AG10803 (cell line): Measurements from ENCODE around the gene CROCC2.

Source experiments
- DNase-seq: peaks from one replicate; pipeline ENCODE4 v3.0.0; 2010; ENCODE audit warnings: low read depth
- H3K4me3 ChIP-seq: 2 replicates; pipeline ENCODE4 v1.5.1; 2011; ENCODE audit warnings: mild to moderate bottlenecking, low read length, control low read depth
- TF ChIP-seq, protein P1 (sequence below): conservative IDR thresholded peaks from 2 replicates; pipeline ENCODE4 v1.5.1; 2011; ENCODE audit warnings: mild to moderate bottlenecking, low read length, control low read depth, inconsistent platforms

CROCC2 gene

DNA sequence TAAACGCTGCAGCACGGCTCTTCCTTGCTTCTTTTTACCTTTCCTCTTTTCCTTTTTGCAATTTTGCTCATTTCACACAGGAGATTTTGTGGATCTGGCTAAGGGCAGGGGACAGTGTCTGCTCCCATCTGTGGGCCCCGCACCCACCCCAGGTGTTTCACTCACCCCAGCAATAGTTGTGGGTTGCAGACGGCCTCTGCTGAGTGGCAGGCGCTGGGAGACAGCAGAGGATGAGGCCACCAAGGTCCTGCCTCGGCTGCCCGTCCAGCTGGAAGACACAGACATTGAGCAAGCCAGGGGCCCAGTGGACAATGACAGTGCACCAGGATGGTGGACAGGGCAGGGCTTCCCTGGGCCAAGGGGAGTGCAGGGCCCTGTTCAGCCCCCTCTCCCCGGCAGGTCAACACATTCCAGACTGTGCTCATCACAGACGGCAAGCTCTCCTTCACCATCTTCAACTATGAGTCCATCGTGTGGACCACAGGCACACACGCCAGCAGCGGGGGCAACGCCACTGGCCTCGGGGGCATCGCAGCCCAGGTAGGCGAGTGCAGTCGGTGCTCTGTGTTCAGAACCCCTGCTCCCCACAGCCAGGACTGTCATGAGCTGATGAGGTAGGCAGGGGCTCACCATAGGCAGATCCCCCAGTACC is 127.3 kb downstream of the CROCC2 start:
- no peak for DNase-seq
- H3K4me3 ChIP-seq: no peak overlapping the region
- TF ChIP-seq, protein P1, sequence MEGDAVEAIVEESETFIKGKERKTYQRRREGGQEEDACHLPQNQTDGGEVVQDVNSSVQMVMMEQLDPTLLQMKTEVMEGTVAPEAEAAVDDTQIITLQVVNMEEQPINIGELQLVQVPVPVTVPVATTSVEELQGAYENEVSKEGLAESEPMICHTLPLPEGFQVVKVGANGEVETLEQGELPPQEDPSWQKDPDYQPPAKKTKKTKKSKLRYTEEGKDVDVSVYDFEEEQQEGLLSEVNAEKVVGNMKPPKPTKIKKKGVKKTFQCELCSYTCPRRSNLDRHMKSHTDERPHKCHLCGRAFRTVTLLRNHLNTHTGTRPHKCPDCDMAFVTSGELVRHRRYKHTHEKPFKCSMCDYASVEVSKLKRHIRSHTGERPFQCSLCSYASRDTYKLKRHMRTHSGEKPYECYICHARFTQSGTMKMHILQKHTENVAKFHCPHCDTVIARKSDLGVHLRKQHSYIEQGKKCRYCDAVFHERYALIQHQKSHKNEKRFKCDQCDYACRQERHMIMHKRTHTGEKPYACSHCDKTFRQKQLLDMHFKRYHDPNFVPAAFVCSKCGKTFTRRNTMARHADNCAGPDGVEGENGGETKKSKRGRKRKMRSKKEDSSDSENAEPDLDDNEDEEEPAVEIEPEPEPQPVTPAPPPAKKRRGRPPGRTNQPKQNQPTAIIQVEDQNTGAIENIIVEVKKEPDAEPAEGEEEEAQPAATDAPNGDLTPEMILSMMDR: no peak

DNA sequence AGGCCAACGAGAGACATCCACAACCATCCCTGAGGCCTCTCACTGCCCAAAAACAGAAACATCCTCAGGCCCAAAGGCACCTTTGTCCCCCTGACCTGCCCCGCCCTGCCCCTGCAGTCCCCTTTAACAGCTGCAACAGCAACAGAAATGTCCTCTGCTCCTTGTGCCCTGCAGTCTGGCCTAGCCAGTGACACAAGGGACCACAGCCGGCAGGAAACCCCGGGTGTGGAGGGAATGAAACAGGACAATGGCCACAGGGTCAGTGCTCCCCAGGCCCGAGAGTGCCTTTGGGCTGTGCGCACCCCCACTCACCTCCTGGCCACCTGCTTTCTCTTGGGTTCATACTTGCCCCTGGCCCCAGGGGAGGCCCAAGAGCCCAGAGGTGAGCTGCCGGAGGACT is 127.9 kb downstream of the CROCC2 start:
- TF ChIP-seq, protein P1: no peak
- H3K4me3 ChIP-seq: no peak overlapping the region
- DNase-seq: no peak

DNA sequence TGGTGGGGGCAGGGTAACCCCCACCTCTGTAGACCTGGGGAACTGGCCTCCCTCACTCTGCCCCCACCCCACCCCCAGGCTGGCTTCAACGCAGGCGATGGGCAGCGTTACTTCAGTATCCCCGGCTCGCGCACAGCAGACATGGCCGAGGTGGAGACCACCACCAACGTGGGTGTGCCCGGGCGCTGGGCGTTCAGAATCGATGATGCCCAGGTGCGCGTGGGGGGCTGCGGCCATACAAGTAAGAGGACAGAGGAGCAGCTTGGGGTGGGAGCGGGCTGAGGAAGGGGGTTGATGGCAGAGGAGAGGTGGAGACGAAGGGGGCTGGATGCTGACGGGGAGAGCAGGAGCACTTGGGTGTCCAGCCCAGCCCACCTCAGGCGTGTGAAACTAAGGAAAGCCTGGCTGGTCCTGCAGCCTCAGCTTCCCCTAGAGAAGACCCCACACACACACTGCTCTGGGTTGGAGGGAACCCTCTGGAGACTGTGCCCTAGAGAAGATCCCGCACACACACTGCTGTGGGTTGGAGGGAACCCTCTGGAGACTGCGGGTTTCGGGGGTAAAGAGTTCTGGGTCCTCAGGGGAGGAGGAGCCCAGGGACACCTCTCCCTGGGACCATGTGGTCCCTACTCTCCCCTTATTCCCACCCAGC is 128.5 kb downstream of the CROCC2 start:
- DNase-seq: no peak
- TF ChIP-seq, protein P1: no peak
- H3K4me3 ChIP-seq: no peak overlapping the region

DNA sequence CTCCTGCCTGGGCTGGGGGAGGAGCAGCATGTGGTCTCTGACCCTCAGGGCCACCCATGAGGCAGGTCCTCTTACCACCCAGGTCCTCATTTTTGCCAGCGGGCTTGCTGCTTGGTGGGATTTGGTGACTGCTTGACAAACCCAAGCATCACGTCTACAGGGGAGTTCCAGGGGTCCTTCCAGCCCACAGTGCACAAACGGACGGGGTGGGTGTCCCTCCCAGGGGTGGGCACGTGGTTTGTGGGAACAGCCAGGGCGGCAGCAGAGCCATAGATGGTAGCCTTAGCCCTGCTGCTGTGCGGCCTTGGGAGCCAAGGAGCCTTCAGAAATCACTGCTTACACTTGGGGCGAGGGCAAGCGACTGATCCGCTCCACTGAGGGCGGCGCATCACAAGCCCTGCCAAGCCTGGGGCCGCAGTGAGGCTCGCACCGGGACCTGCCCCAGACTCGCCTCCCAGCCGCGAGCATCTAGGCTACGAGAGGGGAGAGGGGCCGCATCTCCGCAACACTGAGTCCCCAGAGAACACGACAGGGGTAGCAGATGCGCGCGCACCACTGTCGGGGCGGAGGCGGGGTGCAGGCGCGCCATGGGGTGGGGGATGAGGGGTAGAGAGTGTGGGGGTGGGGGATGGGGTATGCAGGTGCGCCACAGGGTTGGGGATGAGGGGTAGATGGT is 129.1 kb downstream of the CROCC2 start:
- H3K4me3 ChIP-seq: no peak overlapping the region
- DNase-seq: no peak
- TF ChIP-seq, protein P1: no peak

DNA sequence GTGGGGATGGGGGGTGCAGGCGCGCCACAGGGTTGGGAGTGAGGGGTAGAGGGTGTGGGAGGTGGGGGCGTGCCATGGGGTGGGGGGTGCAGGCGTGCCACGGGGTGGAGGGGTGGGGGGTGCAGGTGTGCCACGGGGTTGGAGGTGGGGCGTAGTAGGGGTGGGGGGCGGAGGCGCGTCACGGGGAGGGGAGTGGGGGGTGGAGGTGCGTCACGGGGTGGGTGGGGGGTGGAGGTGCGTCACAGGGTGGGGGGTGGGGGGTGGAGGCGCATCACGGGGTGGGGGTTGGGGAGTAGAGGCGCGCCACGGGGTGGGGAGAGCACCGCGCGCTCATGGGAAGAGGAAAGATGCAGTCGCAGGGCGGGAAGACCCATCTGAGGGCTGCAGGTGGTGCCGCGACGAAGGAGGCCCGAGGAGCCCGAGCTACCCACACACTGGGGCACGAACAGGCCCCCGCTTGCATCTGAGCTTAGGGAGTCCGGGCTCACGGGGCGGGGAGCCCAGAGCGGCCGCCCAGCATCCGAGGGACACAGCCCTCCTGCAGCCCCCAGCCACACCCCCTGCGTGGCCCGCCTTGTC is 129.8 kb downstream of the CROCC2 start:
- no peak overlapping the region for H3K4me3 ChIP-seq

DNA sequence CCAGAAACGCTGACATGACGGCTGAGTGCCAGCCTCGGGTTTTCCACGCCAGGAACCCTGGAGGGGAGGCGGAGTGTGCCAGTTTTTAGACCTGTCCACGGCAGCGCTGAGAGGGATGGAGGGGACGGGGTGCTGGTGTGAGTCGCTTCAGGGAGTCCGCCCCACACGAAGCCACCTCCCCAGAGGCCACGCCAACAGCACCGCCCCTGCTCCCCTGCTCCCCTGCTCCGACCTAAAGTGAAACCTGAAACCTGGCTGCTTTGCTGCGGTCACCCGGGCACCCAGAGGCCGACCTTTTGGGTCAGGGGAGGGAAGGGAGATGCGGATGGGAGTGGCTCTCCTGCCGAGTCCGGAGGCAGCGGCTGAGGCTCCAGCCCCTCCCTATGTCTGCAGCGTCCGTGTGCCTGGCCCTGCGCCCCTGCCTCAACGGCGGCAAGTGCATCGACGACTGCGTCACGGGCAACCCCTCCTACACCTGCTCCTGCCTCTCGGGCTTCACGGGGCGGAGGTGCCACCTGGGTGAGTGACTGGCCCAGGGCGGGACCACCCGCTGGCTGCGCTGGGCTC is 130.3 kb downstream of the CROCC2 start:
- TF ChIP-seq, protein P1: no peak
- DNase-seq: no peak
- H3K4me3 ChIP-seq: no peak overlapping the region

More for the DNA sequence above, 129.8 kb downstream of the CROCC2 start:
- DNase-seq: no peak
- TF ChIP-seq, protein P1: no peak
